ENCODE results near the gene PAXX. TPM values are rescaled to one million over a fixed set of nuclear protein-coding genes. Genes with fewer than 3 reads are reported as not detected.

The PAXX gene
- total RNA-seq, 1 experiment from 2014 or later, result 44.1 TPM

DNA sequence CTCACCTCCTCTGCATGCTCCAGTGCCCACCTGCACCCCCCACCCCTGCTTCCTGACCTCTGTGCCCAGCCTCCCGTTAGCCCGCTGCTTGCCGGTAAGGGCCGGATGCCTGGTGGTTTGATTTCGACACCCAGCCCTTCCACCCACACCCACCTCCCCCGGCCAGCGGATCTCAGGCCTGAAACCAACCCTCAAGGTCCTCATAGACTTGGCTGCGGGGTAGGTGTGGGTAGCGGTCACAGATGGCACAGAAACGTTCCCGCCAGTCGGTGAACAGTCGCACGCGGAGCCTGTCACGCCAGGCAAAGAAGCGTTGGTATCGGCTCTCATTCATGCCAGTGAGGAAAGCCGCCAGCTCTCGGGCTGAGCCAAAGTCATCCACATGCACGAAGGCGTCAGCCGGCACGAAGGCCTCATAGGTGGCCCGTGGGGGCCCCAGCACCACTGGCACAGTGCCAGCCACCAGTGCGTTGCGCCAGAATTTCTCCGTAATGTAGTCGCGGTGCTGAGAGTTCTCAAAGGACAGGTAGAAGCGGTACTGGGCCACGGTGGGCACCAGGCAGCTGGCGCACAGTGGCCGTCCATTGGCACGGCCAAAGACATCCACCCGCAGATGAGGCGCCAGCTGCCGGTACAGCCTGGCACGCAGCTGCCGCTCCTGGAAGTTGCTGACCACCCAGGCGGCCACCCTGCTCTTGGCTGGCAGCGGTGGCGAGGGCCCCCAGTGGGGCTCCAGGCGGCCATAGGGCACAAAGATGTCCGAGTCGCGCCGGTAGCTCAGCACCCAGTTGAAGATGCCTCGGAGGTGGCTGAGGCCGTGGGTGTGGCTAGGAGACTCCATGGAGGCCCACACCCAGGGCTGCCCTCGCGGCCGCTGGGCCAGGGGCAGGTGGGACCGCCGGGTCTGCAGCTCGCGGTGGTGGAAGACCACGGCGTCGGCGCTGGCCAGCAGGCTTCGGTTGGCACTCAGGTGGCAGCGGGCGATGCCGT lies 38.6 kb downstream of the PAXX start (continued):
- TF ChIP-seq, protein P1, sequence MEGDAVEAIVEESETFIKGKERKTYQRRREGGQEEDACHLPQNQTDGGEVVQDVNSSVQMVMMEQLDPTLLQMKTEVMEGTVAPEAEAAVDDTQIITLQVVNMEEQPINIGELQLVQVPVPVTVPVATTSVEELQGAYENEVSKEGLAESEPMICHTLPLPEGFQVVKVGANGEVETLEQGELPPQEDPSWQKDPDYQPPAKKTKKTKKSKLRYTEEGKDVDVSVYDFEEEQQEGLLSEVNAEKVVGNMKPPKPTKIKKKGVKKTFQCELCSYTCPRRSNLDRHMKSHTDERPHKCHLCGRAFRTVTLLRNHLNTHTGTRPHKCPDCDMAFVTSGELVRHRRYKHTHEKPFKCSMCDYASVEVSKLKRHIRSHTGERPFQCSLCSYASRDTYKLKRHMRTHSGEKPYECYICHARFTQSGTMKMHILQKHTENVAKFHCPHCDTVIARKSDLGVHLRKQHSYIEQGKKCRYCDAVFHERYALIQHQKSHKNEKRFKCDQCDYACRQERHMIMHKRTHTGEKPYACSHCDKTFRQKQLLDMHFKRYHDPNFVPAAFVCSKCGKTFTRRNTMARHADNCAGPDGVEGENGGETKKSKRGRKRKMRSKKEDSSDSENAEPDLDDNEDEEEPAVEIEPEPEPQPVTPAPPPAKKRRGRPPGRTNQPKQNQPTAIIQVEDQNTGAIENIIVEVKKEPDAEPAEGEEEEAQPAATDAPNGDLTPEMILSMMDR (IDR thresholded peaks at IDR 0.05), result no peak
- TF ChIP-seq ZNF423 (CRISPR knock-in tag; IDR thresholded peaks at IDR 0.05) (no peak), GRHL2 (CRISPR knock-in tag; IDR thresholded peaks at IDR 0.05; ENCODE audit: insufficient replicate concordance, severe bottlenecking) (no peak), IRF2 (CRISPR knock-in tag; IDR thresholded peaks at IDR 0.05; ENCODE audit: borderline replicate concordance, low read depth) (no peak)

DNA sequence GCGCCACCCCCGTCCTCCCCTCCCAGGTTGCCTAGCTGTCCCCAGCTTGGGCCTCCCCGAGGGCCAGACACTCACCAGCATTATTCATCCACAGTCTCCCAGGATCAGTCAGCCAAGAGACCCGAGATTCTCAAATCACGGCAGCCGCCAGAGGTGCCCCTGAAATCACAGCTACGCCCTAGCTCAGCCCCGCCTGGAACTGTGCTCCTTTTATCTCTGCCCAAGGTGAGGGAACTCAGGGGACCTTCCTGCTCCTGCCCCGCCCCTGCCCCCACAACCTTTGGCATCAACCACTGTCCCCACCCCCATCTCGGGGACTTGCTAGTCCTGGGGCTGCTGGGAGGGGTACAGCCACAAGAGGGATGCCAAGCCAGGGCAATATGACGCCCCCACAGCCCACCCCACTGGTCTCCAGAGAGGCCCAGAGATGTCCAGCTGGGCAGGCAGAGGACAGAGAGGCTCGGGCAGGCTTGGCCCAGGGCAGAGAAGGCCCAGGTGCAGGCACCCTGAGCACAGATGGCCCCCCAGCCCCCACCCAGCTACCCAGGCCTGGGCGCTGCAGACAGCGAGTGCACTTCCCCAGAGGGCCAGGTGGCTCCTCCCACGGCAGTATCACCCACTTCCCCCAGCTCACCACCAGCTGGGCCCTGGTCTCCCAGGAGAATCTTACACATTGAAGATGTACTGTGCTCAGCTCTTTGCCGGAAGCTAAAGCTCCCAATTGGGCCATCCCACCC lies 39.9 kb downstream of the PAXX start, which contains the start of gene FUT7:
Gene FUT7 (minus strand): TSS at position 185 of the 737 bp plus-strand sequence. CDS start 97 bp downstream, at position 88.
- H3K4me1 Mint-ChIP-seq, result 0 out of 2 replicates have a peak, but pooled peaks cover 2% of the 10 kb centered on the region
- no peak for DNase-seq (ENCODE audit: low spot score)
- TF ChIP-seq ZNF416 (CRISPR knock-in tag; IDR thresholded peaks at IDR 0.05) (no peak), HMGA2 (CRISPR knock-in tag; IDR thresholded peaks at IDR 0.05) (no peak), EMX1 (CRISPR knock-in tag; IDR thresholded peaks at IDR 0.05) (no peak), TEAD4 (CRISPR knock-in tag; IDR thresholded peaks at IDR 0.05) (no peak), TP53 (CRISPR knock-in tag; IDR thresholded peaks at IDR 0.05) (no peak), CREB1 (CRISPR knock-in tag; IDR thresholded peaks at IDR 0.05) (no peak), MYBL2 (CRISPR knock-in tag; IDR thresholded peaks at IDR 0.05) (no peak), SP1 (CRISPR knock-in tag; conservative IDR thresholded peaks at IDR 0.05) (no peak)
- TF ChIP-seq, protein P2, sequence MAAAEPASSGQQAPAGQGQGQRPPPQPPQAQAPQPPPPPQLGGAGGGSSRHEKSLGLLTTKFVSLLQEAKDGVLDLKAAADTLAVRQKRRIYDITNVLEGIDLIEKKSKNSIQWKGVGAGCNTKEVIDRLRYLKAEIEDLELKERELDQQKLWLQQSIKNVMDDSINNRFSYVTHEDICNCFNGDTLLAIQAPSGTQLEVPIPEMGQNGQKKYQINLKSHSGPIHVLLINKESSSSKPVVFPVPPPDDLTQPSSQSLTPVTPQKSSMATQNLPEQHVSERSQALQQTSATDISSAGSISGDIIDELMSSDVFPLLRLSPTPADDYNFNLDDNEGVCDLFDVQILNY (CRISPR knock-in tag; IDR thresholded peaks at IDR 0.05), result no peak
- TF ChIP-seq, protein P3, sequence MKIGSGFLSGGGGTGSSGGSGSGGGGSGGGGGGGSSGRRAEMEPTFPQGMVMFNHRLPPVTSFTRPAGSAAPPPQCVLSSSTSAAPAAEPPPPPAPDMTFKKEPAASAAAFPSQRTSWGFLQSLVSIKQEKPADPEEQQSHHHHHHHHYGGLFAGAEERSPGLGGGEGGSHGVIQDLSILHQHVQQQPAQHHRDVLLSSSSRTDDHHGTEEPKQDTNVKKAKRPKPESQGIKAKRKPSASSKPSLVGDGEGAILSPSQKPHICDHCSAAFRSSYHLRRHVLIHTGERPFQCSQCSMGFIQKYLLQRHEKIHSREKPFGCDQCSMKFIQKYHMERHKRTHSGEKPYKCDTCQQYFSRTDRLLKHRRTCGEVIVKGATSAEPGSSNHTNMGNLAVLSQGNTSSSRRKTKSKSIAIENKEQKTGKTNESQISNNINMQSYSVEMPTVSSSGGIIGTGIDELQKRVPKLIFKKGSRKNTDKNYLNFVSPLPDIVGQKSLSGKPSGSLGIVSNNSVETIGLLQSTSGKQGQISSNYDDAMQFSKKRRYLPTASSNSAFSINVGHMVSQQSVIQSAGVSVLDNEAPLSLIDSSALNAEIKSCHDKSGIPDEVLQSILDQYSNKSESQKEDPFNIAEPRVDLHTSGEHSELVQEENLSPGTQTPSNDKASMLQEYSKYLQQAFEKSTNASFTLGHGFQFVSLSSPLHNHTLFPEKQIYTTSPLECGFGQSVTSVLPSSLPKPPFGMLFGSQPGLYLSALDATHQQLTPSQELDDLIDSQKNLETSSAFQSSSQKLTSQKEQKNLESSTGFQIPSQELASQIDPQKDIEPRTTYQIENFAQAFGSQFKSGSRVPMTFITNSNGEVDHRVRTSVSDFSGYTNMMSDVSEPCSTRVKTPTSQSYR (CRISPR knock-in tag; IDR thresholded peaks at IDR 0.05), result no peak
- TF ChIP-seq, protein P4, sequence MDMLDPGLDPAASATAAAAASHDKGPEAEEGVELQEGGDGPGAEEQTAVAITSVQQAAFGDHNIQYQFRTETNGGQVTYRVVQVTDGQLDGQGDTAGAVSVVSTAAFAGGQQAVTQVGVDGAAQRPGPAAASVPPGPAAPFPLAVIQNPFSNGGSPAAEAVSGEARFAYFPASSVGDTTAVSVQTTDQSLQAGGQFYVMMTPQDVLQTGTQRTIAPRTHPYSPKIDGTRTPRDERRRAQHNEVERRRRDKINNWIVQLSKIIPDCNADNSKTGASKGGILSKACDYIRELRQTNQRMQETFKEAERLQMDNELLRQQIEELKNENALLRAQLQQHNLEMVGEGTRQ (CRISPR knock-in tag; IDR thresholded peaks at IDR 0.05), result no peak
- TF ChIP-seq, protein P1 (IDR thresholded peaks at IDR 0.05), result no peak
- no peak within 1 kb of the TSS for H3K27ac Mint-ChIP-seq
- H3K9me3 Mint-ChIP-seq, result no peaks in the 10 kb centered on the region
- no peaks in the 10 kb centered on the region for H3K36me3 Mint-ChIP-seq
- ChIA-PET CTCF (interaction anchor here (0.5 to 4.1 kb wide), 6 partner anchors 11 to 269 kb away, joined by 4 to 38 read pairs (median 6); partner anchors contain the start of gene NPDC1), POLR2A (interaction anchor here (0.6 to 0.7 kb wide), 2 partner anchors 9 to 39 kb away, joined by 3 read pairs; no protein-coding TSS in a partner anchor)
- ATAC-seq, result no peak
- H3K4me3 Mint-ChIP-seq, result no peak within 1 kb of the TSS
- peaks cover 15% of the 10 kb centered on the region for H3K27me3 Mint-ChIP-seq (ENCODE audit: low read depth)

Measured in WTC11 (cell line).